H1 (cell line): ENCODE data around the gene RGS11. TPM values are rescaled to one million over a fixed set of nuclear protein-coding genes. Genes with fewer than 3 reads are reported as not detected.

Experiments used
- CTBP2 ChIP-seq: IDR thresholded peaks from 2 replicates; pipeline ENCODE4 v1.7.0; 2011; ENCODE audit warnings: borderline replicate concordance, mild to moderate bottlenecking, moderate library complexity, mixed read lengths, low read length; ENCODE audit not compliant: insufficient read depth, insufficient read length
- EZH2 ChIP-seq: fragments of 200-600 bp; sonication (generic); IDR thresholded peaks from 2 replicates; pipeline ENCODE4 v1.7.1; 2012; ENCODE audit warnings: low read depth, mild to moderate bottlenecking, moderate library complexity, low read length, inconsistent platforms; ENCODE audit not compliant: severe bottlenecking
- HDAC6 ChIP-seq: IDR thresholded peaks from one replicate; pipeline ENCODE4 v1.7.1; 2012; ENCODE audit warnings: low read depth, mild to moderate bottlenecking, inconsistent platforms, low read length, moderate library complexity
- PHF8 ChIP-seq: fragments of 200-600 bp; sonication (generic); conservative IDR thresholded peaks from 2 replicates; pipeline ENCODE4 v1.7.1; 2012; ENCODE audit warnings: low read depth, mild to moderate bottlenecking, inconsistent platforms, low read length, moderate library complexity
- POLR2AphosphoS5 ChIP-seq: IDR thresholded peaks from 2 replicates; pipeline ENCODE4 v1.6.1; 2011; ENCODE audit warnings: low read depth, low read length
- RAD21 ChIP-seq, 2 experiments: IDR thresholded peaks in 1 of 2; conservative IDR thresholded peaks in 1 of 2; 2 replicates each; pipeline ENCODE4 v1.6.1; 2011; ENCODE audit warnings: low read depth in 2 of 2, low read length in 2 of 2, improper control_type of control experiment in 1 of 2, inconsistent platforms in 1 of 2, mild to moderate bottlenecking in 1 of 2, moderate library complexity in 1 of 2
- SP4 ChIP-seq: IDR thresholded peaks from 2 replicates; pipeline ENCODE4 v1.6.1; 2012; ENCODE audit warnings: low read length, inconsistent platforms
- TAF1 ChIP-seq: IDR thresholded peaks from 2 replicates; pipeline ENCODE4 v1.6.1; 2011; ENCODE audit warnings: mild to moderate bottlenecking, low read depth, low read length
- TCF12 ChIP-seq: IDR thresholded peaks from 2 replicates; pipeline ENCODE4 v1.6.1; 2011; ENCODE audit warnings: low read depth, mild to moderate bottlenecking, low read length
- YY1 ChIP-seq: IDR thresholded peaks from 2 replicates; pipeline ENCODE4 v1.6.1; 2011; ENCODE audit warnings: low read depth, mild to moderate bottlenecking, low read length
- polyA plus RNA-seq, 7 experiments: library from polyadenylated mRNA; depleted of rRNA in 3 of 7; stranded (reverse) in 5 of 7; unstranded in 2 of 7; fragments of >200 nt in 5 of 7; fragments of 200-250 nt in 2 of 7; gene quantifications; 1 replicate in 5 of 7; 2 replicates in 1 of 7; 4 replicates in 1 of 7; pipeline versions ENCODE4 v1.2.1 to v1.2.3, GENCODE V29; 2011 to 2013; ENCODE audit warnings: missing spikeins in 2 of 7, mixed read lengths in 2 of 7
- total RNA-seq: library from RNA; stranded (reverse); fragmentation: NEBNext Ultra II Directional; extraction: Animal tissue kit (Norgen Biotek cat#: 25700); gene quantifications from 2 replicates; pipeline ENCODE4 v1.2.1, GENCODE V29; 2021
- TF ChIP-seq, protein P1 (sequence below): fragments of 300-600 bp; sonication (generic); IDR thresholded peaks from 2 replicates; pipeline ENCODE4 v1.7.1; 2012; ENCODE audit warnings: low read length, moderate library complexity, mild to moderate bottlenecking, inconsistent platforms; ENCODE audit not compliant: insufficient replicate concordance

RGS11 gene
- total and polyA plus RNA-seq, 2 of the 8 experiments (the other 6 are each of a cell fraction or from before 2014, with no cell fraction given): 0.84 to 1.2 TPM

GRCh38 chr16:316741-317464 lies 41.2 kb upstream of the RGS11 start (continued):
- TF ChIP-seq, protein P1, sequence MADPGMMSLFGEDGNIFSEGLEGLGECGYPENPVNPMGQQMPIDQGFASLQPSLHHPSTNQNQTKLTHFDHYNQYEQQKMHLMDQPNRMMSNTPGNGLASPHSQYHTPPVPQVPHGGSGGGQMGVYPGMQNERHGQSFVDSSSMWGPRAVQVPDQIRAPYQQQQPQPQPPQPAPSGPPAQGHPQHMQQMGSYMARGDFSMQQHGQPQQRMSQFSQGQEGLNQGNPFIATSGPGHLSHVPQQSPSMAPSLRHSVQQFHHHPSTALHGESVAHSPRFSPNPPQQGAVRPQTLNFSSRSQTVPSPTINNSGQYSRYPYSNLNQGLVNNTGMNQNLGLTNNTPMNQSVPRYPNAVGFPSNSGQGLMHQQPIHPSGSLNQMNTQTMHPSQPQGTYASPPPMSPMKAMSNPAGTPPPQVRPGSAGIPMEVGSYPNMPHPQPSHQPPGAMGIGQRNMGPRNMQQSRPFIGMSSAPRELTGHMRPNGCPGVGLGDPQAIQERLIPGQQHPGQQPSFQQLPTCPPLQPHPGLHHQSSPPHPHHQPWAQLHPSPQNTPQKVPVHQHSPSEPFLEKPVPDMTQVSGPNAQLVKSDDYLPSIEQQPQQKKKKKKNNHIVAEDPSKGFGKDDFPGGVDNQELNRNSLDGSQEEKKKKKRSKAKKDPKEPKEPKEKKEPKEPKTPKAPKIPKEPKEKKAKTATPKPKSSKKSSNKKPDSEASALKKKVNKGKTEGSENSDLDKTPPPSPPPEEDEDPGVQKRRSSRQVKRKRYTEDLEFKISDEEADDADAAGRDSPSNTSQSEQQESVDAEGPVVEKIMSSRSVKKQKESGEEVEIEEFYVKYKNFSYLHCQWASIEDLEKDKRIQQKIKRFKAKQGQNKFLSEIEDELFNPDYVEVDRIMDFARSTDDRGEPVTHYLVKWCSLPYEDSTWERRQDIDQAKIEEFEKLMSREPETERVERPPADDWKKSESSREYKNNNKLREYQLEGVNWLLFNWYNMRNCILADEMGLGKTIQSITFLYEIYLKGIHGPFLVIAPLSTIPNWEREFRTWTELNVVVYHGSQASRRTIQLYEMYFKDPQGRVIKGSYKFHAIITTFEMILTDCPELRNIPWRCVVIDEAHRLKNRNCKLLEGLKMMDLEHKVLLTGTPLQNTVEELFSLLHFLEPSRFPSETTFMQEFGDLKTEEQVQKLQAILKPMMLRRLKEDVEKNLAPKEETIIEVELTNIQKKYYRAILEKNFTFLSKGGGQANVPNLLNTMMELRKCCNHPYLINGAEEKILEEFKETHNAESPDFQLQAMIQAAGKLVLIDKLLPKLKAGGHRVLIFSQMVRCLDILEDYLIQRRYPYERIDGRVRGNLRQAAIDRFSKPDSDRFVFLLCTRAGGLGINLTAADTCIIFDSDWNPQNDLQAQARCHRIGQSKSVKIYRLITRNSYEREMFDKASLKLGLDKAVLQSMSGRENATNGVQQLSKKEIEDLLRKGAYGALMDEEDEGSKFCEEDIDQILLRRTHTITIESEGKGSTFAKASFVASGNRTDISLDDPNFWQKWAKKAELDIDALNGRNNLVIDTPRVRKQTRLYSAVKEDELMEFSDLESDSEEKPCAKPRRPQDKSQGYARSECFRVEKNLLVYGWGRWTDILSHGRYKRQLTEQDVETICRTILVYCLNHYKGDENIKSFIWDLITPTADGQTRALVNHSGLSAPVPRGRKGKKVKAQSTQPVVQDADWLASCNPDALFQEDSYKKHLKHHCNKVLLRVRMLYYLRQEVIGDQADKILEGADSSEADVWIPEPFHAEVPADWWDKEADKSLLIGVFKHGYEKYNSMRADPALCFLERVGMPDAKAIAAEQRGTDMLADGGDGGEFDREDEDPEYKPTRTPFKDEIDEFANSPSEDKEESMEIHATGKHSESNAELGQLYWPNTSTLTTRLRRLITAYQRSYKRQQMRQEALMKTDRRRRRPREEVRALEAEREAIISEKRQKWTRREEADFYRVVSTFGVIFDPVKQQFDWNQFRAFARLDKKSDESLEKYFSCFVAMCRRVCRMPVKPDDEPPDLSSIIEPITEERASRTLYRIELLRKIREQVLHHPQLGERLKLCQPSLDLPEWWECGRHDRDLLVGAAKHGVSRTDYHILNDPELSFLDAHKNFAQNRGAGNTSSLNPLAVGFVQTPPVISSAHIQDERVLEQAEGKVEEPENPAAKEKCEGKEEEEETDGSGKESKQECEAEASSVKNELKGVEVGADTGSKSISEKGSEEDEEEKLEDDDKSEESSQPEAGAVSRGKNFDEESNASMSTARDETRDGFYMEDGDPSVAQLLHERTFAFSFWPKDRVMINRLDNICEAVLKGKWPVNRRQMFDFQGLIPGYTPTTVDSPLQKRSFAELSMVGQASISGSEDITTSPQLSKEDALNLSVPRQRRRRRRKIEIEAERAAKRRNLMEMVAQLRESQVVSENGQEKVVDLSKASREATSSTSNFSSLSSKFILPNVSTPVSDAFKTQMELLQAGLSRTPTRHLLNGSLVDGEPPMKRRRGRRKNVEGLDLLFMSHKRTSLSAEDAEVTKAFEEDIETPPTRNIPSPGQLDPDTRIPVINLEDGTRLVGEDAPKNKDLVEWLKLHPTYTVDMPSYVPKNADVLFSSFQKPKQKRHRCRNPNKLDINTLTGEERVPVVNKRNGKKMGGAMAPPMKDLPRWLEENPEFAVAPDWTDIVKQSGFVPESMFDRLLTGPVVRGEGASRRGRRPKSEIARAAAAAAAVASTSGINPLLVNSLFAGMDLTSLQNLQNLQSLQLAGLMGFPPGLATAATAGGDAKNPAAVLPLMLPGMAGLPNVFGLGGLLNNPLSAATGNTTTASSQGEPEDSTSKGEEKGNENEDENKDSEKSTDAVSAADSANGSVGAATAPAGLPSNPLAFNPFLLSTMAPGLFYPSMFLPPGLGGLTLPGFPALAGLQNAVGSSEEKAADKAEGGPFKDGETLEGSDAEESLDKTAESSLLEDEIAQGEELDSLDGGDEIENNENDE: no peak
- no peak for TF ChIP-seq TAF1
- TF ChIP-seq POLR2AphosphoS5: no peak
- no peak for TF ChIP-seq TCF12
- TF ChIP-seq HDAC6: no peak
- no peak for TF ChIP-seq SP4
- TF ChIP-seq EZH2: no peak
- no peak for TF ChIP-seq YY1
- no peak for TF ChIP-seq RAD21 (IDR thresholded peaks at IDR 0.05 in 1 of 2, conservative IDR thresholded peaks at IDR 0.05 in 1 of 2; ENCODE audit: low read depth in 2 of 2, low read length in 2 of 2)
- no peak for TF ChIP-seq CTBP2
- no peak for TF ChIP-seq PHF8
